Stimulated activated CD4-positive, alpha-beta T cell treated with anti-CD3 and anti-CD28 coated beads, TNF-alpha, amount 100 ng/mL, for 4 hours (primary cell): ENCODE measurements around the gene LZTR1.

Experiments used
- DNase-seq, 3 experiments: peaks; one replicate each; pipeline ENCODE4 v3.0.0-alpha.2; 2020; ENCODE audit warnings: low read depth in 3 of 3

Gene LZTR1

DNA sequence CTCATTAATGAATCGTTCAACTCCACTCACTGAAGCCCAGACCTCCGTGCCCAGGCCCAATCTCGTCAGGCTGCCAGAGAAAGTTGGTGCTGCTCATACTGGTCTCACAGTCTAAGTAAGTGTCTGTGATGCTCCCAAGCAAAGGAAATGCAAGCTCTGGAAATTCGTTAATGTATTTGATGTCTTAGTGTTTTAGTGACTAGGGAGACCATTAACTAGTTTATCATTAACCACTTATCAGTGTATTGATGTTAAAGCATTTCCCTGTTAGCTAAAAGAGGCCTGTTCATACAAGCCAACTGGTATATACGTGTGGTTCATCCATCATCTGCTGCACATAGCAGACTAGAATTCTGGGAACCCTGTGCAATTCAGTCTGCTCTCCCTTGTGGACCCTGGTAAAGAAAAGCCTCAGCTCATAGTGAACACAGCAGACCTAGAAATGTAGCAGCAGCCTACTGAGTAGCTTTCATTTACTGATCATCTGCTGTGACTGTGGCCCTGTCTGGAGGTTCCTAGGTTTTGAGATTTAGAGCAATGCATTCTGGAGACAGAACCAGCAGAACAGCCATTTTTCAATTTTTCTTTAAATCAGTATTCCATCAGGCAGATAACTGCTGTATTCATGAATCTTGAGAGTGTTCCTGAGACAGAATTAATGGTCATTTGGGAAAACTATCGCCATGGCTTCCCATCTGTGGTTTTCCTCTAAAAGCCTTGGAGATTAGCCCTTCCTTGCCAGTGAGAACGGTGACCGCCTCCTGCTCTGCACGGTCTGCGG, 30.8 kb upstream of the LZTR1 start:
- DNase-seq: no peak

DNA sequence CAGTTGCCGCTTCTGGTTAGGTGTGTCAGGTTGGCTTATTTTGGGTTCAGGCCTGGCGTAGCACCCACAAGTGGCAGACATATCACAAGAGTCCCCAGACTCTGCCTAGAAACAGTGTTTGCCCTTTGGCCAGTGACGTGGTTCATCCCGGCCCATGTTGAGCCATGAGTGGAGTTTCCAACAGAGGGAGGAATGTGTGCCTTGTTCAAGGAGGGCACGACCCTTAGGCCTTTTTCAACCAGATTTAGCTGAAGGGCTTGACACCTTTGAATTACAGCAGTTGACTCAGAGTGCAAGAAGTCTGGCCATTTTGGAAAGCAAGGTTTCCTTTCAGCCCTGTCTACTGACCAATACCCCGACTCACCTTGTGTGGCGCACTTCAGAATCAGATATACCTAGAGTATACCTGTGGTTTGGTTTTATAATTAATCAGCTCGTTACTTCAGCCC, 30.1 kb upstream of the LZTR1 start:
- DNase-seq: no peak

DNA sequence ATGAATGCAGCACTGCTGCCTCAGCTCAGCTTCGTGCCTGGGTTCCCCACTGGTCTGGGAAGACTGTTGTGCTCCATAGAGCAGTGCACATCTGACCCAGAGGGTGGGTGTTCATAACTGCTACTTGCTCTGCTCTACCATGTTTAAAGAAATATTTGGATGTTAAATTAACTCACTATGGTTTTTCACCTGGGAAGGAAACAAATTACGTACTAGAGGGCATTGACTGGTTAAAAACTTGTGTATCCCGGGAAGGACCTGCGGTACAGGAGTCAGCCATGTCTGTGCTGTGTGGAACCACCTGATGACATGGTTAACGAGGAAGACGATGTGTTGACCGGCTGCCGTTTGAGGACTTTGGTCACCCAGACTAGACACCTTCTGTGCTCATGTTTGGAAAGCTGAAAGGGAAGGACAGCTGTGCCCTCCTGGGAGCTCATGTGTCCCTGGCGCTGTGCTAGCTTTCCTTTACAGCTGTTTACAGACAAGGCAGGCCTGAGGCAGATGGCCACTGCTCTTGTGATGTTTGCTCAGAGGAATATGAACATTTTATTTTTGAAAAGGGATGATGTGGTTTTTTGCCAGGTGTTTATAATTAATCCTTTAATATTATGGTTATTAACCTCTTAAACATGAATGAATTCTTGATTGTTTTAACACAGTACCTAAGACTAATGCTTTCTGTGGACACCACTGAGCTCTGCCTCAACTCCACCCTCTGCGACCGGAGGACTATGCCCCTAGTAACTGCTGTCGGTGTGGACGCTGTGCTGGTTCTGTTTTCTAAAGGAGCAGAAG, 29.4 kb upstream of the LZTR1 start:
- DNase-seq: no peak

DNA sequence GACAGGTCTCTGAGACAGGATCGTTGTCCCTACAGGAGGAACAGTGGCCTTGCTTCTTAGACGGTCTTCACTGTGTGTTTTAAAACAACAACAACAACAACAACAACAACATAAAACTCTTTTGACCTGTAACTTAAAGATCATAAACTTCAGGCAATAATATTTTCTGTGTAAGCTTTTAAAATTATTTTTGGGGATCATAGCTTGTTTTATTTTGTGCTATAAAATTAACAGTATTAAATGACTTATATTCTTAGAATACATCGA, 28.8 kb upstream of the LZTR1 start:
- DNase-seq: no peak

DNA sequence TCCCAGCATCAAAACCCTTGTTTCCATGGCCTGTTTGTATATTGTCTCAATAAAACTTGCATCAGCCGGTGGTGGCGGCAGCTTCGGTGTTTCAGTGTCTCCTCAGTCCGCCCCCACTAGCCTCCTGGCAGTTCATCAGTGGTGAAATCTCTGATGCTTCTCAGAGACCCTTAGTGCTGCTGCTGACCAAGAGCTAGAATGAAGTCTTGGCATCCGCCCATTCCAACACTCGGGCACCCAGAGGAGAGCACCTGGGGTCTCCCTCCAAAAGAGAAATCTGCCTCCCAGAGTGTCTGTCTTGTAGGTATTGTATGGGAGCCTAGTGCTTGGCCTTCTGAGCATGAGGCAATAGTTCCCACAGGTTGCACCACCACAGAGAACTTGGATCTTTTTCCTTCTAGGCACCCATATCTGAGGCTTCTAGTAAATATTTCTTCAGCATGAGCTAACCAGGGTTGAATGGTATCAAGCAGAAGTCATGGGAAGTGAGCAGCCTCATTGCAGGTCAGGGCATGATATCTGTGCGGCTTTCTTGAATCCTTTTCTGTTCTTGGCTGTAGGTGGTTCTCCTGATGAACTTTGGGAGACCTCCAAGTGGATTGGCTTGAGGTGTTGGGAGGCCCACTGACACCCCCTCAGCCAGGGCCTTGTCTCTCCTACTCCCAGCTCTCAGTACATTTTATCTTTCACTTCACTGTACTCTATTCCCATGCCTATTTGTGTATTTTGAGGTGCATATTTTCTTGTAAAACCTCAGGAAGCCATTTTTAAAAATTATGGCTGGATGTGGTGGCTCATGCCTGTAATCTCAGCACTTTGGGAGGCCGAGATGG, 28.2 kb upstream of the LZTR1 start:
- DNase-seq: no peak

DNA sequence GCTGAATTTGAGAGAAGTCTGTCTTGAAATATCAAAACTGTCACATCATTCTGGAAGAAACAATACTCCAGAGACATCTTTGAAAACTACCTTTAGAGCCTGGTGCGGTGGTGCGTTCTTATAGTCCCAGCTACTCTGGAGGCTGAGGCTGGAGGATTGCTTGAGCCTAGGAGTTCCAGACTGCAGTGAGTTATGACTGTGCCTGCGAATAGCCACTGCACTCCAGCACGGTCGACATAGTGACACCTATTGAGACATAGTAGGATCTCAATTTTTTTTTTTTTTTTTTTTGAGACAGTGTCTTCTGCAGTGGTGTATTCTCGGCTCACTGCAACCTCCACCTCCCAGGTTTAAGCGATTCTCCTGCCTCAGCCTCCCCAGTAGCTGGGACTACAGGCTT, 26.5 kb upstream of the LZTR1 start:
- no peak for DNase-seq

DNA sequence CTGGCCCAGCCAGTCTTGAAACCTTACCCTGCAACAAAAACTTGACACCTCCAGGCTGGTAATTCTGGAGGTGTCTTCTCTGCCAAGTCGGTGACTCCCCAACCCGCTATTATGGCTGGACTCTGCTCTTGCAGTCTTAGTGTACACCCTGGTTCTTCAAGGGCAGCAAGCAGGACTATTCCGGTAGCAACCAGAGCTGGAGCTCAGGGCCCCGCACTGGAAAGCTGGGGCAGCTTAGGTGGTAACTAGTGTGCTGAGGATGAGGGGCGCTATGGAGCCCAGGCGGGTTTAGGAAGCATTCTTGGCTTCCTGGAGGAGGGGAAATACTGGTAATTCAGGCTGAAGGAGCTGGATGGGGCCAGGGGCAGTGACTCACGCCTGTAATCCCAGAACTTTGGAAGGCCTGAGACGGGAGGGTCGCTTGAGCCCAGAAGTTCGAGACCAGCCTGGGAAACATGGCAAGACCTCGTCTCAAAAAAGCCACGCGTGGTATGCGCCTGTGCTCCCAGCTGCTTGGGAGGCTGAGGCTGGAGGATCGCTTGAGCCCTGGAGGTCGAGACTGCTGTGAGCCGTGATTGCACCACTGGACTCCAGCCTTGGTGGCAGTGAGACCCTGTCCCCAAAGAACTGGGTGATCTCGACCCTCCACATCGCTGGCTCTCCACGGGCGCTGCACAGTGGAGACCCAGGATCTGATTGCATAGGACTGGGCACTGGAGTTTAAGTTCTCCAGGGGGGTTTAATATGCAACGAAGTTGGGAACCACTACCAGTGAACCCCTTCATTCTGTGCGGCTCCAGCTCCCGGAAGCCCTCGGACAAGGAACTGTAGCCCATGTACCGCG, 25.6 kb upstream of the LZTR1 start:
- no peak for DNase-seq

DNA sequence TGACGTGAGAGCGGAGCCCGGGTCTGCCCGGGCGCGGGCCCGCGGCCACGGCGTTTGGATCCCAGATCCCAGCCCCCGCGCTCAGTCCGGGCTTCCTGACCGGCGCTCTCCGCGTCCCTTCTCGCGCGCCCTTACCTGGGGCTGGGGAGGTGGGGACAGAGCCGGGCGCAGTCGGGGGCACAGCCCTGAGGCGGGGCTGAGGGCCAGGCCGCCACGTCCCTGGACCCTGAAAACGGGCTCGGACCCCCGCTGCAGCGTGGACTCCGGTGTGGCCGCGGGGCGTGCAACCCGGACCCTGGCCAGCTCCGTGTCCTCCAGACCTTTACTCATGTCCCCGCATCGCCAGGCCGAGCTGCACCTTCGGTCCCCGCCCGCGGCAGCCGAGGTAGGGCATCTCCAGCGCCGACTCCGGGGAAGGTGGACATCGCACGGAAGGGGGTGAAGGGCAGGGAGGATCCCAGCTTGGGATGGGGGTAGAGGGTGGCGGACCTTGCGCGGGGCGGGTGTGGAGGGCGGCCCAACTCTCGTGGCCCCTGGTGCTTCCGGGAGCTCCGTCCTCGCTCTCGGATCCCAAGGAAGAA, 24.9 kb upstream of the LZTR1 start:
- no peak for DNase-seq

DNA sequence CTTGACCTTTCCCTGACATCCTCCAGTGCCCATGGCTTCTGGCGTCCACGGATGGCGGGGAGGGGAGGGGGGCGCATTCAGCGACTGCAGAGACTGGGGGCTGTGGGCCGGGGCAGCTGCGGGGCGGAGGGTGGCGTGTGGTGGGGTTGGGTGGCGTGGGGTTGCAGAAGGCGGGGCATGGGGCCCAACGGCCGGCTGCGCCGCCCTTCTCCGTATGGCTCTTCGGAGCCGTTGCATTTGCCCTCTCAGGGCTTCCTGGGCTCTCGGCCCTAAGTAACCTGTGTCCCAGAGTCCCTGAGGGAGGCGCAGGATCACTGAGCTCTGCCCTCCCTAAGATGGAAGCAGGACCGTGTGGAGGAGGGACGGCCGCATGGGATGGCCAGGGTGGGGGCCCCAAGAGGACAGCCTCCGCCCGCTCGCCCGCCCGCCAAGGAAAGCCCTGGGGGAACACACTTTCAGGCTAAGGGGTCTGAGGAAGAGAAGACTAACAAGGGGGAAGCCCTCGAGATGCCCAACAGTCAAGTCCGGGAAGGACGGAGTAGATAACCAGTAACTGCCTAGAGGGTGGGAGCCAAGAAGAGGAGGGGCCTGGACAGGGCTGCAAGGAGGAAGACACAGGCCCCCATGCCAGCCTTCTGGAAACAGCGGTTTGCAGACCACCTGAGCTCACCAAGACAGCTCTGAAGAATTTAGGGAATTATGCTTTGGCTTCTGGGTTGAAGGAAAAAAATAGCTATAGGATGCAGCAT, 24.2 kb upstream of the LZTR1 start:
- DNase-seq: no peak

DNA sequence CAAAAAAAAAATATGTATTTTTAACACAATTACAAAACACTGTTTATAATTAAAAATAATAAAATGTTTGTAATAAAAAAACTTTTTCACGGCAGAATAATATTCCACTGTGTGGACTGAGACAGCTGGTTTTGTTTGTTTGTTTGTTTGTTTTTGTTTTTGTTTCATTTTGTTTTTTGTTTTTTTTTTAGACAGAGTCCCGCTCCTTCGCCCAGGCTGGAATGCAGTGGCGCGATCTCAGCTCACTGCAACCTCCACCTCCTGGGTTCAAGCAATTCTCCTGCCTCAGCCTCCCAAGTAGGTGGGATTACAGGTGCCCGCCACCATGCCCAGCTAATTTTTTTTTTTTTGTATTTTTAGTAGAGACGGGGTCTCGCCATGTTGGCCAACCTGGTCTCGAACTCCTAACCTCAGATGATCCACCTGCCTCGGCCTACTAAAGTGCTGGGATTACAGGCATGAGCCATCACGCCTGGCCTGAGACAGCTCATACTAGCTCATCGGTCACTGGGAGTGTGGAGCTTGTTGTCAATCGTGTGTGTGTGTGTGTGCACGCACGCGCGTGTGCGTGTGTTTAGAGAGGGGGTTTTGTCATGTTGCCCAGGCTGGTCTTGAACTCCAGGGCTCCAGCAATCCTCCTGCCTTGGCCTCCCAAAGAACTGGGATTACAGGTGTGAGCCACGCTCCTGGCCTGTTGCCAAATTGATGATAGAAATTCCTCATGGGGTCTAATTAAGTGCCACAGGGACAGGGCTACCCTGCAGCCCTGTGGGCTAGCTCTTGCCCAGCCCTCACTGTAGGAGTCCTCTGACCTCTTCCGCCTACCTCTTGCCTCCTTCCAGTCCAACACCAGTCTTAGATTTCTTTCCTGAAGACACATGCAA, 22.3 kb upstream of the LZTR1 start:
- DNase-seq: no peak

DNA sequence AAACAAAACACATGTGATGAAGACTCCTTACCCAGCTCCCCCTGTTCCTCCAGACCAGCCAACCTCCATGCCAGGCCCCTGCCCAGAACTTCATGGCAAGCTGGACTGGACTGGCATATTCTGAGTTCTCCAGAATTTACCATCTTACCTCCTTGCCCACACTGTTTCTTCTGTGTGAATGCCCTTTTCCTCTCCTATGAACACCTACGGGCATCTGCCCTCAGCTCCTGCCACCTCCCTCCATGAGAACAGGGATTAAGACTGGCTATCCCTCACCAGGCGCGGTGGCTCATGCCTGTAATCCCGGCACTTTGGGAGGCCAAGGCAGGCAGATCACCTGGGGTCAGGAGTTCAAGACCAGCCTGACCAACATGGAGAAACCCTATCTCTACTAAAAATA, 21.5 kb upstream of the LZTR1 start:
- DNase-seq: no peak

DNA sequence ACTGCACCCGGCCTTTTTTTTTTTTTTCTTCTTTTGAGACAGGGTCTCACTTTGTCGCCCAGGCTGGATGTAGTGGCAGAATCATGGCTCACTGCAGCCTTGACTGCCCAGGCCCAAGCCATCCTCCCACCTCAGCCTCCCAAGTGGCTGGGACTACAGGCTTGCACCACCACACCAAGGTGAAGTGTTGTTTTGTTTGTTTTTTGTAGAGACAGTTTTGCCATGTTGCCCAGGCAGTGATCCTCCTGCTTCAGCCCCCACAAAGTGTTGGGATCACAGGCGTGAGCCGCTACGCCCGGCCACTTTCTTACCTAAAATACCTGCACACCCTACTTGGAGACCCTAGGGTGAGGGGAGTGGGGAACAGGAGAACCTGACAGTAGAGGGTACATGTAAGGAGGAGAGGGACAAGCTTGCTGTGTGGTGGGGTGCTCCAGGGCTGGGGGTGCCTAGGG, 19.6 kb upstream of the LZTR1 start:
- DNase-seq: no peak

DNA sequence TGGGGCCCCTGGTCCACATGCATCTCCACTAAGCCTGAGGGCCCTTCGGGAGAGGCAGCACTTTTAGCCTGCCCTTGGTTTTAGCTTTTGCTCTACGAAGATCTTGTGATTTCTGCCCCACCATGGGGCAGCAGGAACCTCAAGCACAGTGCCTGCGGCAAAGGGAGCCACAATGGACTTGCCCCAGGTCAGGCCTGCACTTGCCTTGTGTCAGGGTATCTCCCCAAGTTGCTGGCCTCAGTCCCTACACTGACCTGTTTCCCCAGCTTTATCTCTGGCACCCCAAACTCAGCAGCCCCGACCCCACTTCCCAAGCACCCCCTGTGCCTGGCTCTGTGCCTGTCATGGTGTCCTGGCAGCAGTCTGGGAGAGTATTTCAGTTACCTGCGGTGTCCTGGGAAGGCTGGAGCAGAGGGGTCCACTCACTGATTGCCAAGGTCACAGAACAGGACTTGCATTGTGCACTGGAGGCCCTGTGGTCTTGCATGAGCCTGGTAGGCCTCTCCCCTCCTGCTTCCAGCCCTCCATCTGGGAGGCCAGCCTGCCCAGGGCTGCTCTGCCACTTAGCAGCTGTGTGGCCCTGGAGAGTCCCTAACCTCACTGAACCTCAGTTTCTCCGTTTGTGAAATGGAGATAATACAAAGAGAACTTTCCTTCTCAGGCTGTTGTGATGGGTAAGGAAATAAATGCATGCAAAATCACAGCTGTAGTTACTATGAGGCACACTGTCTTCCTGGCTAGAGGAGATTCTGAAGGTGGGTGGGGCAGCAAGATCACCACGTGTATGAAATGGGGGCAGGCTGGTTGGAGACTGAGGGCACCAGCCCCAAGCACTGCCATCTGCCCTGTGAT, 18.7 kb upstream of the LZTR1 start:
- DNase-seq: no peak

DNA sequence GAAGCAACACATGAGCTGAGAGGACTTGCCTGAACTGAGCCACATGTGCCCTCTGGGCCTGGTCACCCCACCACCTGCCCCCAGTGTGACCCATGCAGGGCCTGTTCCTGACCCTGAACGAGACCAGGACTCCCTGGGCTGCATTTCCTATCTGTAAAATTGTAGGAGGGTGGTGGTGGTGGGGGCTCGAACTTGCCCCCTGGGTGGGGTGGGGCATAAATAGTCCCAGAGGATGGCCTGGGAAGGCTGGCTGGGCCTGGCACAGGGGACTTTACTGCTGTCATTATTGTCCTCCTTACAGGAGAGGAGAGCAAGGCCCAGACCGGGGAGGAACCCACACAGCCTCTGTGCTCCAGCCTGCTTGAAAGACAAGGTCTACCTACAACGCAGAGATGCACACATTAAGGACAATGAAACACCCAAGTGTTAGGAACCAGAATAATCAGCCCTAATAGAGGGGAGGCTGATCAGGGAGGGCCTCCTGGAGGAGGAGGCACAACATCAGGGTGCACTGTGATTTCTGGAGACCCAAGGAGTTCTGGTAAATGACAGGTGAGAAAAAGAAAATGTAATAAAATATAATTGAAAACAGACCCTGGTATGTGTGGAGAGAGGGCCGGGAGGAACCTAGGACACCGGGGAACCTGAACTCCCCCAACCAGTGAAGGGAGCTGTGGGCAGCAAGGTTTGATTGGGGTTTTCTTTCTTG, 17.9 kb upstream of the LZTR1 start:
- DNase-seq: no peak

DNA sequence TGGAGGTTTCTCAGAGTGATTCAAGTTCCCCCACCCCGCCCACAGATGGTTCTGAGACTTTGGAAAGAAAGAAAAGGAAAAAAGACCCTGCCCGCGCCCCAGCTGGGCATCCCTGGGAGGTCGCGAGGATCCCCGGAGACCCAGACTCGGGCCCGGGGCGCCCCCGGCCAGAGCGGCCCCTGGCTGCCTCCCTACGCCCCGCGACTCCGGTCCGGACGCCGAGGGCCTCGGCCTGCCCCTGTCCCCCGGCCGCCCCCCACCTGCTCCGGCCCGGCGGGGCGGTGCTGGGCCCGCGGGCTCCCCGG, 17.3 kb upstream of the LZTR1 start:
- no peak for DNase-seq

DNA sequence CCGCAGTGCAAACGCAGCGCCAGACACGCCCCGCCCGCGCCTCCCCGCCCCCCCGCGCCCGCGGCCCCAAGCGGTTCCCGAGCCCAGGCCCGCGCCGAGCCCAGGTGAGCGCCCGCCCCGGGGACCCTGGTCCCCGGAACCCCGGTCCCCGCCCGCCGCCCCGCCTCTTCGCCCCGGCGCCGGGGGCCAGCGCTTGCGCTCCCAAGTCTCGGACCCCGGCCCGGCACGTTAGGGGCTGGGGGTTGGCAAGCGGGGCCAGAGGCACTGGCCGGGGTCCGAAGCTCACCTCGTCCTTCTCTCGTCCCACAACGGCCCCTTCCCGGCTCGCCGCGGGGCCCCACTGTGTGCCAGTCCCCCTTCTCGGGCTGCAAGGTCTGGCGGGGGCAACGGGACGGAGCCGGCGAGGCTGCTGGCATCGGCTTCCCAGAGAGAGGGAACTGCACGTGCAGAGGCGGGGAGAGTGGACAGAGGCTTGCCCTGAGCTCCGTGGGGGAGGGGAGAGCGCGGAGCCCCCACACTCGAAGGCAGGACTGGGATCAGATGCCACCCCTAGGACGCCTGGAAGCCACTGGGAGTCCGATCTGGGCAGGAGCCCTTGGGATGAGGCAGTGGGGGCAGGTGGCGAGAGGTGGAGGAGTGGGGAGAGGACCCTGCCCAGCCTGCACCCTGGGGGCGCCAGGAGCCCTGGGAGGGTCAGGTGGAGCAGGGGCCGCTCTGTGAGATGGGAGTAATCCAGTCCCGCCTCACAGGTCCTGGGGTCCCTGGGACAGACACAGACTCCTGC, 16.8 kb upstream of the LZTR1 start:
- no peak for DNase-seq
